Activated naive CD8-positive, alpha-beta T cell treated with anti-CD3 and anti-CD28 coated beads for 36 hours (primary cell): ENCODE measurements around the gene CDHR2. TPM values are rescaled to one million over a fixed set of nuclear protein-coding genes. Genes with fewer than 3 reads are reported as not detected.
A peak's percentile ranks its signal among the peaks of the same experiment; 100 is the strongest.

Experiments
- DNase-seq: peaks from one replicate; pipeline ENCODE4 v3.0.0; 2021
- H3K27ac Mint-ChIP-seq: one replicate; pipeline ENCODE4 v1.8.0; 2022; ENCODE audit warnings: mild to moderate bottlenecking, moderate library complexity, mixed read lengths
- H3K27me3 Mint-ChIP-seq: one replicate; pipeline ENCODE4 v1.8.0; 2022; ENCODE audit warnings: mild to moderate bottlenecking, mixed read lengths
- H3K36me3 Mint-ChIP-seq: one replicate; pipeline ENCODE4 v1.8.0; 2021; ENCODE audit warnings: mild to moderate bottlenecking, mixed read lengths
- H3K4me1 Mint-ChIP-seq: one replicate; pipeline ENCODE4 v1.8.0; 2021; ENCODE audit warnings: mixed read lengths
- H3K4me3 Mint-ChIP-seq: one replicate; pipeline ENCODE4 v1.8.0; 2022; ENCODE audit warnings: mild to moderate bottlenecking, moderate library complexity, mixed read lengths
- H3K9me3 Mint-ChIP-seq: one replicate; pipeline ENCODE4 v1.8.0; 2022; ENCODE audit warnings: mixed read lengths
- total RNA-seq, 2 experiments: library from RNA; stranded (reverse); gene quantifications; one replicate each; pipeline ENCODE4 v1.2.3, GENCODE V29; 2021

The CDHR2 gene
- total RNA-seq, 2 experiments from 2014 or later, result 0.31 to 0.44 TPM

GRCh38 chr5:176562189-176562588 lies 13.0 kb downstream of the CDHR2 start:
- H3K36me3 Mint-ChIP-seq, result no peaks in the 10 kb centered on the region
- H3K27me3 Mint-ChIP-seq, result no peaks in the 10 kb centered on the region
- H3K4me1 Mint-ChIP-seq, result peaks cover 23% of the 10 kb centered on the region
- no peak for DNase-seq
- H3K27ac Mint-ChIP-seq, result no peak overlapping the region
- no peak overlapping the region for H3K4me3 Mint-ChIP-seq
- no peaks in the 10 kb centered on the region for H3K9me3 Mint-ChIP-seq

DNA sequence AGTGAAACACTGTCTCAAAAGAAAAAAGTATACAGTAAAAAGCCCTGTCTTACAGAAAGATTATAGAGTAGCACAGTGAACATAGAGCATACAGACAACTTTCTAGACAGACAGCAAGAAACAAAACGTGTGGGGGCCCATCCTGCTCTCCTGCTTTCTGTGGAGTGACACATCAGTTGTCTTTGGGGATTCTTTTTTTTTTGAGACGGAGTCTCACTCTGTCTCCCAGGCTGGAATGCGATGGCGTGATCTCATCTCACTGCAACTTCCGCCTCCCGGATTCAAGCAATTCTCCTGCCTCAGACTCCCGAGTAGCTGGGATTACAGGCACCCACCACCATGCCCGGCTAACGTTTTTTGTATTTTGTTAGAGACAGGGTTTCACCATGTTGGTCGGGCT lies 14.9 kb downstream of the CDHR2 start:
- no peaks in the 10 kb centered on the region for H3K36me3 Mint-ChIP-seq
- peaks cover 23% of the 10 kb centered on the region for H3K4me1 Mint-ChIP-seq
- no peaks in the 10 kb centered on the region for H3K9me3 Mint-ChIP-seq
- H3K27ac Mint-ChIP-seq, result no peak overlapping the region
- no peak for DNase-seq
- H3K4me3 Mint-ChIP-seq, result no peak overlapping the region
- H3K27me3 Mint-ChIP-seq, result no peaks in the 10 kb centered on the region

DNA sequence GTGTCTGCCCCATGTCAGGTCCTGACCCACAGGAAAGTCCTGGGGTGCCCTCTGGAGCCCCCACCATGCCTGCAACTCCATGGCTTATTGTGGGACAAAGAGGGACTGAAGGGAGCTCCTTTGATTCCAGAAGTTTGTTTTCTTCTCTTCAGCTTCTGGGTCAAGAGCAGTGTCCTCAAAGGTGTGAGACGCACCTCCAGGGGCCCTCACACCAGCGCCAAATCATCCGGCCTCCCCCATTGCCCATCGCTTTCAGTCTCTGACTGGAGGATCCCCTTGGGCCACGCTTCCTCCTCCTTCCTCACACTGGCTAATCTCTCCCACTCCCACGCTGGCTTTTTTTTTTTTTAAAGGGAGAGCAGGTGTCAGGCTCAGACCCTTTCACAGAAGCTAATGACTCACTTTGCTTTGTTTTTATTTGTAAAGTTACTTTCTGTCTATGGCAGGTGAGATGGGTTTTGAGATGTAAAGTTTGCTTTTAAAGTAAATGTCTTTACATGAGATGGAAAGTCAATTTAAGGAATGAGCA lies 16.7 kb downstream of the CDHR2 start:
- peaks cover 8% of the 10 kb centered on the region for H3K4me1 Mint-ChIP-seq
- no peaks in the 10 kb centered on the region for H3K27me3 Mint-ChIP-seq
- no peaks in the 10 kb centered on the region for H3K9me3 Mint-ChIP-seq
- no peak overlapping the region for H3K27ac Mint-ChIP-seq
- no peak overlapping the region for H3K4me3 Mint-ChIP-seq
- DNase-seq, result no peak
- no peaks in the 10 kb centered on the region for H3K36me3 Mint-ChIP-seq

DNA sequence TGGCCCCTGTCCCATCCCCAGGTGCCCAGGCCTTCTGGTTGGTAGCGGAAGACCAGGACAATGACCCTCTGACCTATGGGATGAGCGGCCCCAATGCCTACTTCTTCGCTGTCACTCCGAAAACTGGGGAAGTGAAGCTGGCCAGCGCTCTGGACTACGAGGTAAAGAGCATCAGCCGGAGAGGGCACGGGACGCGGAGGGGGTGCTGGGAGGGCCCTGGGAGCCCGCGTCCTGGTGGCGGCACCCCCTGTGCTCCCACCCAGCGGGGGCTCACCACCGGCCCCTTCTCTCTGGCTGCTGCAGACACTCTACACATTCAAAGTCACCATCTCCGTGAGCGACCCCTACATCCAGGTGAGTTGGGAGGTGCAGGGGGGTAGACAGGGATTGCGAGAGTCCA lies 19.5 kb downstream of the CDHR2 start:
- Mint-ChIP-seq H3K27me3 (no peaks in the 10 kb centered on the region), H3K4me3 (no peak overlapping the region), H3K27ac (no peak overlapping the region), H3K4me1 (no peaks in the 10 kb centered on the region), H3K9me3 (no peaks in the 10 kb centered on the region), H3K36me3 (no peaks in the 10 kb centered on the region)
- no peak for DNase-seq

GRCh38 chr5:176570044-176570443 lies 20.9 kb downstream of the CDHR2 start:
- Mint-ChIP-seq H3K36me3 (no peaks in the 10 kb centered on the region), H3K4me3 (no peak overlapping the region), H3K9me3 (no peaks in the 10 kb centered on the region), H3K27ac (no peak overlapping the region), H3K4me1 (peaks cover 4% of the 10 kb centered on the region), H3K27me3 (no peaks in the 10 kb centered on the region)
- no peak for DNase-seq

GRCh38 chr5:176573564-176574296 lies 24.6 kb downstream of the CDHR2 start:
- Mint-ChIP-seq H3K36me3 (no peaks in the 10 kb centered on the region), H3K4me3 (no peak overlapping the region), H3K27me3 (no peaks in the 10 kb centered on the region), H3K9me3 (no peaks in the 10 kb centered on the region), H3K27ac (no peak overlapping the region), H3K4me1 (peaks cover 6% of the 10 kb centered on the region)
- DNase-seq, result peak; percentile 74

GRCh38 chr5:176574297-176574591 lies 25.1 kb downstream of the CDHR2 start:
- H3K27me3 Mint-ChIP-seq, result no peaks in the 10 kb centered on the region
- H3K4me1 Mint-ChIP-seq, result peaks cover 6% of the 10 kb centered on the region
- no peaks in the 10 kb centered on the region for H3K36me3 Mint-ChIP-seq
- no peak overlapping the region for H3K4me3 Mint-ChIP-seq
- no peaks in the 10 kb centered on the region for H3K9me3 Mint-ChIP-seq
- no peak for DNase-seq
- H3K27ac Mint-ChIP-seq, result no peak overlapping the region

- H3K9me3 Mint-ChIP-seq, result no peaks in the 10 kb centered on the region
- no peak overlapping the region for H3K27ac Mint-ChIP-seq
- H3K4me3 Mint-ChIP-seq, result no peak overlapping the region
- H3K27me3 Mint-ChIP-seq, result no peaks in the 10 kb centered on the region
- no peaks in the 10 kb centered on the region for H3K36me3 Mint-ChIP-seq
- H3K4me1 Mint-ChIP-seq, result peaks cover 6% of the 10 kb centered on the region
- no peak for DNase-seq
Measured at GRCh38 chr5:176575066-176575465, 25.9 kb downstream of the CDHR2 start.

DNA sequence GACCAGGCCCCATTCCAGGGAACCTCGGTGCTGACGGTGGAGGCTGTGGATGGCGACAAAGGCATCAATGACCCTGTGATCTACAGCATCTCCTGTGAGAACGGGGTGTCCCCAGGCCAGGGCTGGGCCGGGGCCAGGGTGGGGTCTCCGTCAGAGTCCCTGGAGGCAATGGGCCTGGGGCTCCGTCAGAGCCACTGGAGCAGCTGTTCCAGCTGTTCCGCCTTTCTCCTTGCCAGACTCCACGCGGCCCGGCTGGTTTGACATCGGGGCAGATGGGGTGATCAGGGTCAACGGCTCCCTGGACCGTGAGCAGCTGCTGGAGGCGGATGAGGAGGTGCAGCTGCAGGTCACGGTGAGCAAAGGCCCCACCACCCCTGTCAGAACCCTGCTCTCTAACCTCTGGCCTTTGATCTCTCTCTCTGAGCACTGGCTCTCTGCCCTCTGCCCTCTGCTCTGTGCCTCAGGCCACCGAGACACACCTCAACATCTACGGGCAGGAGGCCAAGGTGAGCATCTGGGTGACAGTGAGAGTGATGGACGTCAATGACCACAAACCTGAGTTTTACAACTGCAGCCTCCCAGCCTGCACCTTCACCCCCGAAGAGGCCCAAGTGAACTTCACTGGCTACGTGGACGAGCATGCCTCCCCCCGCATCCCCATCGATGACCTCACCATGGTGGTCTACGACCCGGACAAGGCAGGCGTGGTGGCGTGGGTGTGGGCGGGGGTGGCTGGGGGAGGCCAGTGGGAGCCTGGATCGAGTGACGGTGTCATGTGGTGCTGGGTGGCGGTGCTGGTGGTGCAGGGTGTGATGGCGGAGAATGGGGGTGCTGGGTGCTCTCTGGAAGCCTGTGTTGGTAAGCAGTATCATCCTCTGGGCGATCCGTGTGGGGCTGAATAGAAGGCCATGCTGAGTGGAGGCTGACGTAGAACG lies 26.6 kb downstream of the CDHR2 start:
- Mint-ChIP-seq H3K9me3 (no peaks in the 10 kb centered on the region), H3K27ac (no peak overlapping the region), H3K4me1 (peaks cover 6% of the 10 kb centered on the region), H3K36me3 (no peaks in the 10 kb centered on the region), H3K4me3 (no peak overlapping the region), H3K27me3 (no peaks in the 10 kb centered on the region)
- DNase-seq, result no peak

DNA sequence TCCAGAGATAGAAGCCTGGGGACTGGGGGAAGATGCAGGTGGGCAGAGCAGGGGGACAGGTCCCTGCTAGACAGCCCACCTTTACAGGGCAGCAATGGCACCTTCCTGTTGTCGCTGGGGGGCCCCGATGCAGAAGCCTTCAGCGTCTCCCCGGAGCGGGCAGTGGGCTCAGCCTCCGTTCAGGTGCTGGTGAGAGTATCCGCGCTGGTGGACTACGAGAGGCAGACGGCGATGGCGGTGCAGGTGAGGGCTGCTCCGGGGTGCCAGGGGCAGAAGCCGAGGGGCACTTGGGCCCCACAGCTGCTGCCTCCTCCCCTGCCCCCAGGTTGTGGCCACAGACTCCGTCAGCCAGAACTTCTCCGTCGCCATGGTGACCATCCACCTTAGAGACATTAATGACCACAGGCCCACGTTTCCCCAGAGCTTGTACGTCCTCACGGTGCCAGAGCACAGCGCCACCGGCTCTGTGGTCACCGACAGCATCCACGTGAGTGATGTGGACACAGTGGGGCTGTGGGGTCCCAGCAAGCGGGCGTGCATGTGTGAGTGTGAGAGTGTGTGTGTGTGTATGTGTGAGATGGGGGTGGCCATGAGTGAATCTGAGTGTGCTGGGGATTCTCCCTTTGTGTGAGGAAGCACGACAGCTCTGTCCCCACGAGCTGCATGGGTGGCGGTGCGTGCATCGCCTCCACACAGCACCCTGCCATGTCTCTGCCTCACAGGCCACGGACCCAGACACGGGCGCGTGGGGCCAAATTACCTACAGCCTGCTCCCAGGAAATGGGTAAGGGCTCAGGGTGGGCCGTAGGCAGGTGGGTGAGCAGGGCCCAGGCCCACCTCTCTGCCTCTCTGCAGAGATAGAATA lies 28.4 kb downstream of the CDHR2 start:
- Mint-ChIP-seq H3K9me3 (no peaks in the 10 kb centered on the region), H3K27me3 (no peaks in the 10 kb centered on the region), H3K36me3 (no peaks in the 10 kb centered on the region), H3K4me3 (no peak overlapping the region), H3K4me1 (peaks cover 6% of the 10 kb centered on the region), H3K27ac (no peak overlapping the region)
- no peak for DNase-seq

DNA sequence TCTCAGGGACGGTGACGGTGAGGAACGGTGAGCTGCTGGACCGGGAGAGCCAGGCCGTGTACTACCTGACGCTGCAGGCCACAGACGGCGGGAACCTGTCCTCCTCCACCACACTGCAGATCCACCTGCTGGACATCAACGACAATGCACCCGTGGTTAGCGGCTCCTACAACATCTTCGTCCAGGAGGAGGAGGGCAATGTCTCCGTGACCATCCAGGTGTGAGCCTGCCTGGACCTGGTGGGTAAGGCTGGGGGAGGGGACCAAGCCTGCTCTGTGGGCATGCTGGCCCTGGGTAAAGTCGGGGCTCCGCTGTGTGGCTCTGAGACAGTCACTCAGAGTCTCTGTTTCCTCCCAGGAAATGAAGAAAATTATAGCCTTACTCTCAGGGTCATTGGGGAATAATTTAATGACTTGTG lies 29.3 kb downstream of the CDHR2 start:
- H3K27me3 Mint-ChIP-seq, result no peaks in the 10 kb centered on the region
- DNase-seq, result peak; percentile 46
- no peak overlapping the region for H3K27ac Mint-ChIP-seq
- H3K4me3 Mint-ChIP-seq, result no peak overlapping the region
- H3K4me1 Mint-ChIP-seq, result peaks cover 6% of the 10 kb centered on the region
- H3K36me3 Mint-ChIP-seq, result no peaks in the 10 kb centered on the region
- H3K9me3 Mint-ChIP-seq, result no peaks in the 10 kb centered on the region

- Mint-ChIP-seq H3K27ac (no peak overlapping the region), H3K9me3 (no peaks in the 10 kb centered on the region), H3K36me3 (no peaks in the 10 kb centered on the region), H3K27me3 (no peaks in the 10 kb centered on the region), H3K4me3 (no peak overlapping the region), H3K4me1 (peaks cover 1% of the 10 kb centered on the region)
- no peak for DNase-seq
Measured at GRCh38 chr5:176579323-176579722, 30.2 kb downstream of the CDHR2 start.

DNA sequence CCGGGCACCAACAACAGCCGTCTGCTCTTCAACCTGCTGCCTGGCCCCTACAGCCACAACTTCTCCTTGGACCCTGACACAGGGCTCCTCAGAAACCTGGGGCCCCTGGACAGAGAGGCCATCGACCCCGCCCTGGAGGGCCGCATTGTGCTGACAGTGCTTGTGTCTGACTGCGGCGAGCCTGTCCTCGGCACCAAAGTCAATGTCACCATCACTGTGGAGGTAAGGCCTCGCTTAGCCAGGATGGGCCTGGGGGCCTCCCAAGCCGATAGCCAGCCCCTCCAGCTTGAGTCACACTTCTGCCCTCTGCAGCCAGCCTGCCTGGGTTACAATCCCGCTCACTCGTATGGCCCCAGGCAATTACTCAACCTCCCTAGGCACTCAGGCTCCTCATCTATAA lies 32.2 kb downstream of the CDHR2 start:
- H3K4me3 Mint-ChIP-seq, result no peak overlapping the region
- H3K4me1 Mint-ChIP-seq, result peaks cover 1% of the 10 kb centered on the region
- no peaks in the 10 kb centered on the region for H3K27me3 Mint-ChIP-seq

GRCh38 chr5:176583076-176583475 lies 33.9 kb downstream of the CDHR2 start:
- Mint-ChIP-seq H3K36me3 (no peaks in the 10 kb centered on the region), H3K4me3 (no peak overlapping the region), H3K4me1 (peaks cover 1% of the 10 kb centered on the region), H3K27me3 (no peaks in the 10 kb centered on the region), H3K27ac (no peak overlapping the region), H3K9me3 (peaks cover 7% of the 10 kb centered on the region)
- no peak for DNase-seq

More for the DNA sequence above, 32.2 kb downstream of the CDHR2 start:
- peaks cover 7% of the 10 kb centered on the region for H3K9me3 Mint-ChIP-seq
- H3K27ac Mint-ChIP-seq, result no peak overlapping the region
- DNase-seq, result no peak
- no peaks in the 10 kb centered on the region for H3K36me3 Mint-ChIP-seq

GRCh38 chr5:176587398-176587797 lies 38.3 kb downstream of the CDHR2 start:
- Mint-ChIP-seq H3K27ac (no peak overlapping the region), H3K4me1 (no peaks in the 10 kb centered on the region), H3K36me3 (no peaks in the 10 kb centered on the region), H3K4me3 (no peak overlapping the region), H3K27me3 (no peaks in the 10 kb centered on the region), H3K9me3 (peaks cover 7% of the 10 kb centered on the region)
- no peak for DNase-seq
